UCSD-AML1 (cell line): Measurements from ENCODE around the gene KLRF1.
"Not testable (repeated sequence)": the region's sequence is repeated elsewhere in the genome, so short reads cannot be mapped to it uniquely, and the experiment has no call there.

ENCODE experiments used
- DNase-seq: peaks from one replicate; lab custom pipeline; 2025; ENCODE audit not compliant: unreplicated experiment; lab: John Stamatoyannopoulos, UW

The KLRF1 gene

DNA sequence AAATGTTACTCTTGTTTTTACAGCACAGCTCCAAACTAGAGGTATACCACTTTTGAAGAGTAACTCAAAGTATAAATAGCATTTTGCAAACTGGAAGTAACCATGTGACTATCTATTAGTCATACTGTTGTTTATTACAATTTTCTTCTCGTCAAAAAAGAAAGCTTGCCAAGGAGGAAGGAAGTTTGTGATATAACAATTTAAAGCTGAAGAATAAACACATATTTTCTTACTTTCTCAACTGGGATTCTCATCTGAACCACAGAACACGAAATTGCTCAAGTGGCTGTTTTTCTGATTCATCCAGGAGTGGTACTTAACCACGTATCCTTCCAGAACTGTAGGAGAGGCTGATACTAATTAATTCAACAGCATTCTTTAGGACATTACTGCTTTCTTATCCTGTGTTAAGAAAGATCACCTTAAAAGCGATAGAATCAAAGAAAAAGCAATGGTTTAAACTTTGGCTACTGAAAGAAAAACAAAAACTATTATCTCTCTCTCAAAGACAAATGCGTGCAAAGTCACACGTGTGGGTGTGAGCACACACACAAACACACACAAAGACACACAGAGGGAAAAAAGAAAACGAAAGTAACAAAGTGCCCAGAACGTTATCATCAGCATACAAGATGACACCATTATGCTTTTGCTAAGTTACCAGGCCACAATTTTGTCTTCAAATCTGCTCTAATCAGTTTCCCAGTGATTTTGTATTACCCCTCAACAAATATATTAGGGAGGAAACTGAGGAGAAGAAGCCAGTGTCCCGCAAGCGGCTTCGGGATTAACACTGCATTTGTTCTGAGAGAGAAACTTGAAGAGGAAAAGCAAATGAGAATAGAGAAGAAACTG, 42.3 kb downstream of the KLRF1 start, which contains the start of gene CLEC2B:
Gene CLEC2B, minus strand, starts transcription at position 48 of the 855 bp plus-strand sequence.
- no peak for DNase-seq

DNA sequence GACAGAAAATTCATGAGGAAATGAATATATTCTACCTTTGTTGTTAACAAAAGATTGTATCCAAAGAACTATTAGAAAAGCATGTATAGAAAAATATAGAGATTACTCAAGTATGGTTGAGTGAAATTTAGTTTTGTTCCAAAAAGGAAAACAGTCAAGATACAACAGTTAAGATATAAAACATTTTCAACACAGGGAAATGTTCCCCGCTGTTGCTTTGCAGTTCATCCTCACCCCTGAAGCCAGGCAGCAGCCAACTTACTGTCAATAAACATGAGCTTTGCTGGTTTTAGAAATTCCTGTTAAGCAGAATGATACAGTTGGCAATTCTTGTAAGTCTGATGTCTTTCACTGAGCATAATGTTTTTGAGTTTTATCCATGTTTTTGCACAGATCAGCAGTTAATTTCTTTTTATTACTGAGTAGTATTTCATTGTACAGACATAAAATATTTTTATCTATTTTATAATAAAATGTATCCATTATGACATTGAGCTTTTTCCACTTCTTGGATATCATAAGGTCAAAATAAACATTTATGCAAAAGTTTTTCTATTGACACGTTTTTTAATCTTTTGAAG, 43.1 kb downstream of the KLRF1 start:
- DNase-seq = no peak

DNA sequence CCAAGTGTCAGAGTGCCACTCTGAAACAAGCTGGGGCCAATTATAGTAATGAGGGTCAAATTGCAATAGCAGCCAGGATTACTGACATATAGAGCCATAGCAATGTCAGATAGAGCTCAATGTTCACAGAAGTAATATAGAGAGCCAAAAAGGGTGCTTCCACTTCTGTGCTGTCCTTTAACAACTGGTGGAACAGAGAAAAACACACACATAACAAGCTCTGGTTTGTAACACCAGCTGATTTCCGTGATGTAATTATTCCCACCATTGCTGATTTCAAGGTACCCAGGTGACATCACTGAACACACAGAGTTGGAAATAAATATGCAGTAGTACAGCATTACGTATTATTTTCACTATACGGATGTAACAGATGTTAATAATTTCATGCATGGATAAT, 44.9 kb downstream of the KLRF1 start:
- DNase-seq = no peak

DNA sequence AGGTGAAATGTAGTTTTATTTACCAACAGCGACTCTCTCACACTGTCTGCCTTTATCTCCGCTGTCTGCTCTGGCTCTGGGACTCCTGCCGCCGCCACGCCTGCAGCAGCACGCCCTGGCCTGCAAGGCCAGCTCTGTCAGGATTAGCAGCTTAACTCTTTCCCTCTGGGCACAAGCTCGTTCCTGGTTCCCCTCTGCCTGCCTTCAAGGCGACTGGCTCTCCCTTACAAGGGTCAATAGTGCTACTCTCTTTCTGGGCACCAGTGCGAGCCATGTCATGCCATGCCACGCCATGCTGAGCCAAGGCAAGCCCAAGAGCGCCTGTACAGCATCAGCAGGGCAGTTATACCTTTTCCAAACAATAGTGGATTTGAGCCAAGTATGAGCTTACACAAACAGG, 45.5 kb downstream of the KLRF1 start:
- peak; percentile 22 for DNase-seq

DNA sequence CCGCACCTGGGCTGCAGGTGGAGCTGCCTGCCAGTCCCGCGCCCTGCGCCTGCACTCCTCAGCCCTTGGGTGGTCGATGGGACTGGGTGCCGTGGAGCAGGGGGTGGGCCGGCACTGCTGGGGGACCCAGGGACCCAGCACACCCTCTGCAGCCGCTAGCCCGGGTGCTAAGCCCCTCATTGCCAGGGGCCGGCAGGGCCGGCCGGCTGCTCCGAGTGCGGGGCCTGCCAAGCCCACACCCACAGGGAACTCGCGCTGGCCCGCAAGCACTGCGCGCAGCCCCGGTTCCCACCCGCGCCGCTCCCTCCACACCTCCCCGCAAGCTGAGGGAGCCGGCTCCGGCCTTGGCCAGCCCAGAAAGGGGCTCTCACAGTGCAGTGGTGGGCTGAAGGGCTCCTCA, 48.8 kb downstream of the KLRF1 start:
- not testable (repeated sequence) for DNase-seq

DNA sequence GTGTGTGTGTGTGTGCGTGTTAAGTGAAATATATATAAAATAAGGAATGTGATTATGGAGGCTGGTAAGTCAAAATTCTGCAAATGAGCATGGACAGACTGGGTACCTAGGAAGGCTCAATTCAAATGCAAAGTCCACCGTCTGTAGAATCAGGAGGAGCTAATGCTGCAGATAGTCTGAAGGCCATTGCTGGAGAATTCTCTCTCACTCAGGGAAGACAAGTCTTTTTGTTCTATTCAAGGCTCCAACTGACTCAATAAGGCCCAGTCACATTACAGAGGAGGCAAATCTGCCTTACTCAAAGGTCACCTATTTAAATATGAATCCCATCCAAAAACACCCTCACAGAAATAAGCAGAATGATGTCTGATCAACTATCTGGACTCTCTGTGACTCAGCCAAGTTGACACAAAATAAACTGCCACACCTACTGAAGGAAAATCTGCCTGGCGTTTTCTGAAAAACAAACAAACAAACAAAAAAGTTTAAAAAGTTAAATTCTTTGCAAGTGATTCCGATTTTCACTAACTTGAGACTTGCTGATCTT, 53.3 kb downstream of the KLRF1 start:
- no peak for DNase-seq

DNA sequence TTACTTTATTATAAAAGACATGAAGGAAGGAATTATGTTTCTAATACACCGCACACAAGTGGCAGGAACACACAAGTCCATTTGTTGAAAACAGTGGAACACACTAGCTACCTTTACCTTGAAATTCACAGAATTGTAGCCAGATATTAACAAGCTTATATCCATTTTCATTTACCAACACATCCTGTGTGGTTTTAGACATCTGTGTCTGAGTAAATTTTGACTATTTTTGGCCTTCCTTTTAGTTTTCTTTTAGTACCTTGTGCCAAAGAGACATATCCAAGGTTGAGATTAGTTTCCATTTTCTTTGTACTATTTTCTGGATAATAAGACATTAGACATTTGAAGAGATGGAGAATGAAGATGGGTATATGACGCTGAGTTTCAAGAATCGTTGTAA, 54.0 kb downstream of the KLRF1 start, which contains the start of gene KLRF2:
Gene KLRF2, plus strand, starts transcription at position 244 of the 400 bp plus-strand sequence. Its CDS starts 107 bp downstream, at position 351.
- DNase-seq = no peak

DNA sequence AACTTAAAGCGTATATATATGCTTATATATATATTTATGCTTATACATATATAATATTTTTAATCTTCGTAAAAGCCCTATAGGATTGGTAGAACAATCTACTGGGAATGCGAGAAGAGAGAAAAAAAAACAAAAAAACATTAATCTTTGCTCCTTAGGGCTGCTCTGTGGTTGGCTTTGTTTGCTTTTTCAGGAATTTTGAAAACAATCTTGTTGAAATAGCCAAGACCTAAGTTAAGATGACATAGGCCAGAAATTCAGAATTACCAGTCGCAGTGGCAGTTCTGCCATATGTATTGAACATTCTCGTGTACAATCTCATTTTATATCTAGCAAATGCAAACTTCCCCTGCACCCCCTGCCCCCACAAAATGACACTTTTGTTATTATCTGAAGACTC, 54.7 kb downstream of the KLRF1 start:
- no peak for DNase-seq

DNA sequence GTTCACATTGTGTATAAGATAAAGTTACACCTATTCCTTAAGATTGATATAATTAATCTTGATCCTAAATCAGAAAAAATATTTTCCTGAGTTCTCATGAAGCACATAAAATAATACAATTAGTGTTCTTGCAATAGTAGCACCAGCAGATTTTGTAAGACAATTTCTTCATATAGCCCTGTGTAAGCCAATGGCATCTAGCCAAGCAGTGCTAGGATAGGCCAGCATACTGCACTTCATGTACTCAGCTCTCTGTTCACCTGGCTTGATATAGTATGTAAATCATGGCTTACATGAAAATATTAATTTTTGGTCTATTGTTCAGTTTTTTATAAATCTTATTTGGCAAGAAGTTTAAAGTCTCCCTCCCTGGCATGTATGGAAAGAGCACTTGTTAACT, 55.9 kb downstream of the KLRF1 start:
- no peak for DNase-seq

DNA sequence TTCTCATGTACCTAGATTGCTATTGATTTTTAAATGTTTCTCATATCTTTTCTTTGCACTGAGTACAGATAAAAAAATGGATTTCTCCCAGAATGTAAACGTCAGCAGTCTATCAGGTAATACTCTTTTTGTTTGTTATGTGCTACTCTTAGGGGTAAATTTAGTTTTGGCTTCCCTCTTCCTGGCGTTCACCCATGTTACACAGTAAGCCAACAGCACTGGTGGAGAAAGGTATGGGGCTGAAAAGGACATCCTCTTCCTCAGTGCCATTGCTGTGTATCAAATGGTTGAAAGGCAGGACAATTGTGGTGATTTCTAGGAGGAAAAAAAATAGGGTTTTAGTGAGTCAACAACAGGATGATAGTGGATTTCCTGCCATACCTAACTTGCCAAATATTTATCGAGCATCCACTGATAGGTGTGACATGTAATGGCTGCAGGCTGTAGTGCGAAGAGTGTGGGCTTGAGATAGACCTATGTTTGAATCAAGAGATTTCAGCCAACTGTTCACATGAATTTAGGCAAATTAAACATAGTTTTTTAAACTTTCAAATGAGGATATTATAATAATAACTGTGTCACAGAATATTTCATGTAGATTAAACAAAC, 61.5 kb downstream of the KLRF1 start:
- DNase-seq = no peak
